Hepatocyte (in vitro differentiated cells): ENCODE data around the gene DEPP1. TPM values are rescaled to one million over a fixed set of nuclear protein-coding genes. Genes with fewer than 3 reads are reported as not detected.
A peak's percentile ranks its signal among the peaks of the same experiment; 100 is the strongest.

Experiments
- DNase-seq: peaks from one replicate; pipeline ENCODE4 v3.0.0-alpha.2; 2016; ENCODE audit warnings: low spot score
- H2AFZ ChIP-seq: fragments of 200-600 bp; sonication (generic); 2 replicates; pipeline ENCODE4 v1.6.0; 2016; ENCODE audit warnings: antibody characterized with exemption, mild to moderate bottlenecking
- H3K27ac ChIP-seq: fragments of 200-600 bp; sonication (generic); 2 replicates; pipeline ENCODE4 v1.5.1; 2016; ENCODE audit warnings: mild to moderate bottlenecking
- H3K27me3 ChIP-seq: fragments of 200-600 bp; sonication (generic); 2 replicates; pipeline ENCODE4 v1.6.1; 2016
- H3K36me3 ChIP-seq: fragments of 200-600 bp; sonication (generic); replicated peaks from 2 replicates; pipeline ENCODE4 v1.5.1; 2016; ENCODE audit warnings: low read depth; ENCODE audit not compliant: insufficient read depth
- H3K4me1 ChIP-seq: fragments of 200-600 bp; sonication (generic); 2 replicates; pipeline ENCODE4 v1.5.1; 2016; ENCODE audit warnings: mild to moderate bottlenecking, moderate library complexity; ENCODE audit not compliant: insufficient read depth
- H3K4me2 ChIP-seq: fragments of 200-600 bp; sonication (generic); 2 replicates; pipeline ENCODE4 v1.6.0; 2016
- H3K4me3 ChIP-seq: fragments of 200-600 bp; sonication (generic); 2 replicates; pipeline ENCODE4 v1.5.1; 2016; ENCODE audit warnings: mild to moderate bottlenecking
- H3K79me2 ChIP-seq: fragments of 200-600 bp; sonication (generic); 2 replicates; pipeline ENCODE4 v1.6.0; 2017; ENCODE audit warnings: mild to moderate bottlenecking
- H3K9me2 ChIP-seq: fragments of 200-600 bp; sonication (generic); replicated peaks from 2 replicates; pipeline ENCODE4 v1.6.0; 2017; ENCODE audit warnings: mild to moderate bottlenecking; ENCODE audit not compliant: insufficient read depth
- H3K9me3 ChIP-seq: fragments of 200-600 bp; sonication (generic); 2 replicates; pipeline ENCODE4 v1.5.1; 2016; ENCODE audit warnings: low read depth, mild to moderate bottlenecking
- H4K20me1 ChIP-seq: fragments of 200-600 bp; sonication (generic); 2 replicates; pipeline ENCODE4 v1.6.0; 2016; ENCODE audit warnings: mild to moderate bottlenecking; ENCODE audit not compliant: insufficient read depth, poor library complexity, severe bottlenecking
- EZH2 ChIP-seq: fragments of 200-600 bp; sonication (generic); IDR thresholded peaks from 2 replicates; pipeline ENCODE4 v1.6.1; 2016; ENCODE audit warnings: antibody characterized with exemption, mild to moderate bottlenecking, borderline replicate concordance
- EZH2phosphoT487 ChIP-seq: fragments of 200-600 bp; sonication (generic); IDR thresholded peaks from one replicate; pipeline ENCODE4 v1.6.1; 2018; ENCODE audit warnings: antibody characterized with exemption, mild to moderate bottlenecking, low read depth, moderate library complexity; ENCODE audit not compliant: unreplicated experiment, severe bottlenecking
- WGBS: methylation state at CpG from one replicate; pipeline ENCODE4 v1.1.6; 2016; ENCODE audit warnings: low lambda C conversion rate; ENCODE audit errors: missing lambda C conversion rate; 5-methylcytosine and 5-hydroxymethylcytosine counted together
- polyA plus RNA-seq: library from polyadenylated mRNA; unstranded; fragments of >200 nt; fragmentation: Nextera tagmentation; extraction: Ambion mirVana; gene quantifications from 2 replicates; pipeline ENCODE4 v1.2.1, GENCODE V29; 2016
- total RNA-seq: library from RNA; depleted of rRNA; stranded (reverse); fragments of >200 nt; gene quantifications from 2 replicates; pipeline ENCODE4 v1.2.3, GENCODE V29; 2014
- TF ChIP-seq, protein P1 (sequence below): fragments of 200-600 bp; sonication (generic); IDR thresholded peaks from 2 replicates; pipeline ENCODE4 v1.5.1; 2016; ENCODE audit warnings: antibody characterized with exemption, mild to moderate bottlenecking; ENCODE audit not compliant: poor library complexity

The DEPP1 gene
- total and polyA plus RNA-seq, 2 experiments from 2014 or later = 30.6 to 54.7 TPM

DNA sequence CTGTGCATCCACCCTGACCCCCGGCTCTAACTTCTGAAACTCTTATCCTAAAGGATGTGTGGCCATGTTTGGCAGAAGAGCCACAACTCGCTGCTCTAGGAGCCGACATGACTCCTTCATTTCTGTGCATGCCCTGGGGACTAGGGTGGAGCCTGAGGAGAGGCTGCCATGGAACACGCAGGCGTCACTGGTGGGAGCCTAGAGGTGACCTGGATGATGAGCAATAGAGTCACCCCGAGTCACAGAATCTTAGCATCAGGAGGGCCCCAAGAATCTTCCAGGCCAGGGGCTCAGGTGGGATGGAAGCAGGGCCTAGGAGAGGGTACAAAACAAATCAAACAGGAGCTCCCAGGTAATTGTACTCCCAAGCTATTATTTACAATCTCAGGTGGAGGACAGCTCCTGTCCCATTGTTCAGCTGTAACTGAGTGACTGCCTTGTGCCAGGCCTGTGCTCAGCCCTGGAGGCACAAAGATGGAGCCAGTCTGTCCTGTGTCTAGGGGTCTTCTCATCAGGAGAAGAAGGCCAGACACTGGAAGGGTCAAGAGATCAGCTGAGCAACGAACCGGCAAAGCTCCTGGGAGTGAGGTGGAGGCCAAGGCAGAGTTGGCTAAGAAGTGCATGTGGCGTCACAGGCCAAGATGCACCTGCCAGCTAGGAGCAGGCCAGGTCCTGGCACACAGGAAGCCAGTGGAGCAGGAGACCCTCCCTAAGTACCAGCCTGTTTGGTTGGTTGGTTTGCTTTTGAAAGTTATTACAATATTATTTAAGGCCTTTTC, 16.3 kb upstream of the DEPP1 start:
- TF ChIP-seq EZH2 (no peak), EZH2phosphoT487 (no peak)
- TF ChIP-seq, protein P1, sequence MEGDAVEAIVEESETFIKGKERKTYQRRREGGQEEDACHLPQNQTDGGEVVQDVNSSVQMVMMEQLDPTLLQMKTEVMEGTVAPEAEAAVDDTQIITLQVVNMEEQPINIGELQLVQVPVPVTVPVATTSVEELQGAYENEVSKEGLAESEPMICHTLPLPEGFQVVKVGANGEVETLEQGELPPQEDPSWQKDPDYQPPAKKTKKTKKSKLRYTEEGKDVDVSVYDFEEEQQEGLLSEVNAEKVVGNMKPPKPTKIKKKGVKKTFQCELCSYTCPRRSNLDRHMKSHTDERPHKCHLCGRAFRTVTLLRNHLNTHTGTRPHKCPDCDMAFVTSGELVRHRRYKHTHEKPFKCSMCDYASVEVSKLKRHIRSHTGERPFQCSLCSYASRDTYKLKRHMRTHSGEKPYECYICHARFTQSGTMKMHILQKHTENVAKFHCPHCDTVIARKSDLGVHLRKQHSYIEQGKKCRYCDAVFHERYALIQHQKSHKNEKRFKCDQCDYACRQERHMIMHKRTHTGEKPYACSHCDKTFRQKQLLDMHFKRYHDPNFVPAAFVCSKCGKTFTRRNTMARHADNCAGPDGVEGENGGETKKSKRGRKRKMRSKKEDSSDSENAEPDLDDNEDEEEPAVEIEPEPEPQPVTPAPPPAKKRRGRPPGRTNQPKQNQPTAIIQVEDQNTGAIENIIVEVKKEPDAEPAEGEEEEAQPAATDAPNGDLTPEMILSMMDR = no peak
- WGBS = 83% methylated on average over 9 of the region's 9 CpGs

DNA sequence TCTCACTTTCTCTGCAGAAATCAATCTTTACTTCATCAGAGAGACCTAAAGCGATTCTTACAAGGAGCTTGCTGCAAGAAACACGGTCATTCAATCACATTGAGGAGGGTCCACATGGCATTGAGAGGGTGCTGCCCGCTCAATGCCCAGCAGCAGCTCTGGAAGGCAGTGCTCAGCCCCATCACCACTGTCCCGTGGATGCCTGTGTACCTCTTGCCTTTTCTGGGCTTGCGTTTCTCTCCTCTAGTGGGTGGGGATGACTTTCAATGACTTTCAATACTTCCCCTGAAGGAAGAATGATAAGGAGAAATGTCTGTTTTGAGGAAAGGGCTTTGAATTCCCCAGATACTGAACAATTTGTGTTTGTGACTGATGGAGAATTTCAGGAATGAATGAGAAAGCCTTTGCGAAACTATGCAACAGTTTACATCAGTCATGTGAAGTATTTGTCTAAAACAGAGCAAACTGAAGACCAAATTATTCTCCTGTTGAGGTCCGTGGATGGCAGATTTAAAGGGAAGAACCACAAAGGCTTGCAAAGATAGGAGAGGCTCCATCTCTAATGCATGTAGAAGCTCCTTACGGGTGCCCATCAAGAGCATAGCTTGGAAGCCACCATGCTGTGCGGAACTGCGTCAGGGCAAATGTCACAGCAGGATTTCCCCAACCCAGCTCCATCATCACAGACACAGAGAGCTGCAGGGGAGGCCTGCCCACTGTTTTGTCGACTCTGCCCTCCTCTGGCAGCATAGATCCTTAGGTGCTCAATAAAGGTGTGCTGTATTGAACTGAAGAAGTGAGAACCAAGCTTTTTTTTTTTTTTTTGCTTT, 15.5 kb upstream of the DEPP1 start:
- no peaks in the 10 kb centered on the region for H3K79me2 ChIP-seq
- no peak overlapping the region for H3K4me2 ChIP-seq
- no peak for DNase-seq
- no peak overlapping the region for H3K4me3 ChIP-seq
- no peak overlapping the region for H3K27ac ChIP-seq
- H2AFZ ChIP-seq = no peak overlapping the region
- H4K20me1 ChIP-seq = no peaks in the 10 kb centered on the region
- H3K36me3 ChIP-seq = no peaks in the 10 kb centered on the region
- WGBS = 73% methylated on average over 11 of the region's 11 CpGs
- H3K9me3 ChIP-seq = no peaks in the 10 kb centered on the region
- no peaks in the 10 kb centered on the region for H3K9me2 ChIP-seq
- no peaks in the 10 kb centered on the region for H3K27me3 ChIP-seq
- no peak for TF ChIP-seq EZH2
- TF ChIP-seq EZH2phosphoT487 = no peak
- TF ChIP-seq, protein P1 = no peak
- H3K4me1 ChIP-seq = peaks cover 16% of the 10 kb centered on the region

More for the DNA sequence above, 16.3 kb upstream of the DEPP1 start:
- Histone ChIP-seq H3K4me2 (no peak overlapping the region), H3K79me2 (no peaks in the 10 kb centered on the region), H3K27ac (peak overlapping the region; percentile 66), H3K9me2 (no peaks in the 10 kb centered on the region), H3K36me3 (no peaks in the 10 kb centered on the region), H2AFZ (no peak overlapping the region), H4K20me1 (no peaks in the 10 kb centered on the region), H3K4me3 (no peak overlapping the region), H3K27me3 (no peaks in the 10 kb centered on the region), H3K9me3 (no peaks in the 10 kb centered on the region), H3K4me1 (peaks cover 19% of the 10 kb centered on the region)
- DNase-seq = no peak

DNA sequence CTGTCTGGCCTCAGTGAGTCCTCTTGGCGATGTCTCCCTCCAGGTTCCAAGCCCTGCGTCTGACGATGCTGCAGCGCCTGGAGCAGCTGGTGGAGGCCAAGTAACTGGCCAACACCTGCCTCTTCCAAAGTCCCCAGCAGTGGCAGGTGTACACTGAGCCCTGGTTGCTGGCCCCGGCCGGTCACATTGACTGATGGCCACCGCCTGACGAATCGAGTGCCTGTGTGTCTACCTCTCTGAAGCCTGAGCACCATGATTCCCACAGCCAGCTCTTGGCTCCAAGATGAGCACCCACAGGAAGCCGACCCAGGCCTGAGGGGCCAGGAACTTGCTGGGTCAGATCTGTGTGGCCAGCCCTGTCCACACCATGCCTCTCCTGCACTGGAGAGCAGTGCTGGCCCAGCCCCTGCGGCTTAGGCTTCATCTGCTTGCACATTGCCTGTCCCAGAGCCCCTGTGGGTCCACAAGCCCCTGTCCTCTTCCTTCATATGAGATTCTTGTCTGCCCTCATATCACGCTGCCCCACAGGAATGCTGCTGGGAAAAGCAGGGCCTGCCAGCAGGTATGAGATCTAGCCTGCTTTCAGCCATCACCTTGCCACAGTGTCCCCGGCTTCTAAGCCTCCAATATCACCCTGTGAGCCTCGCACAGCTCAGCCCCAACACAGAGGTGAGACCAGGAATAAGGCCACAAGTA, 14.8 kb upstream of the DEPP1 start:
- H2AFZ ChIP-seq = no peak overlapping the region
- H3K9me3 ChIP-seq = no peaks in the 10 kb centered on the region
- no peak for DNase-seq
- no peak overlapping the region for H3K27ac ChIP-seq
- H3K9me2 ChIP-seq = no peaks in the 10 kb centered on the region
- 94% methylated on average over 14 of the region's 14 CpGs for WGBS
- H3K36me3 ChIP-seq = no peaks in the 10 kb centered on the region
- H3K4me1 ChIP-seq = peaks cover 16% of the 10 kb centered on the region
- no peak overlapping the region for H3K4me3 ChIP-seq
- H3K79me2 ChIP-seq = no peaks in the 10 kb centered on the region
- H4K20me1 ChIP-seq = no peaks in the 10 kb centered on the region
- no peak for TF ChIP-seq EZH2
- TF ChIP-seq, protein P1 = no peak
- TF ChIP-seq EZH2phosphoT487 = no peak
- no peak overlapping the region for H3K4me2 ChIP-seq
- H3K27me3 ChIP-seq = no peaks in the 10 kb centered on the region
